HFF-Myc (cell line): ENCODE results near the gene B3GALNT1.
"Not testable (repeated sequence)": the region's sequence is repeated elsewhere in the genome, so short reads cannot be mapped to it uniquely, and the experiment has no call there.

Experiments used
- DNase-seq: peaks from one replicate; pipeline ENCODE4 v3.0.0-alpha.2; 2011; ENCODE audit warnings: low read depth; ENCODE audit errors: extremely low read depth
- H3K4me3 ChIP-seq: replicated peaks from 2 replicates; pipeline ENCODE4 v1.5.1; 2011; ENCODE audit warnings: low read depth, mild to moderate bottlenecking, control low read depth, low read length
- TF ChIP-seq, protein P1 (sequence below): IDR thresholded peaks from 2 replicates; pipeline ENCODE4 v1.5.1; 2012; ENCODE audit warnings: mild to moderate bottlenecking, low read depth, low read length, control low read depth; ENCODE audit errors: missing control alignments

Gene B3GALNT1

DNA sequence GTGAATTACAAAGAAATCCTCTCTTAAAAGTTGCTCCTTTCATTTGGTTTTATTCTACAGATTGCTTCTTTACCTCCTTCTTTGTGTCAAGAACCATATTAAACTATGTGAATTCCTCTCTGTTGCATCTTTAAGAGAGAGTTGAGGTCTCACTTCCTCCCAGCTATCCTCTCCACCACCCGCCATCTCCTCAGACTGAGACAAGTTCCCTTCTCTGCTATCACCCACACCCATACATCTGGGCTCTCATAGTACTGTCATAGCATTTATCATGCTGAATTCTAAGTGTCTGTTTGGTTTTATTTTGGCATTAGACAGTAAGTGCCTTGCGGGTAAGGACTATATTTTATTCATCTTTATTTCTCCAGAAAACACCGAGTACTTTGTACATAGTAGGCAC is 54.2 kb downstream of the B3GALNT1 start:
- DNase-seq: no peak
- TF ChIP-seq, protein P1, sequence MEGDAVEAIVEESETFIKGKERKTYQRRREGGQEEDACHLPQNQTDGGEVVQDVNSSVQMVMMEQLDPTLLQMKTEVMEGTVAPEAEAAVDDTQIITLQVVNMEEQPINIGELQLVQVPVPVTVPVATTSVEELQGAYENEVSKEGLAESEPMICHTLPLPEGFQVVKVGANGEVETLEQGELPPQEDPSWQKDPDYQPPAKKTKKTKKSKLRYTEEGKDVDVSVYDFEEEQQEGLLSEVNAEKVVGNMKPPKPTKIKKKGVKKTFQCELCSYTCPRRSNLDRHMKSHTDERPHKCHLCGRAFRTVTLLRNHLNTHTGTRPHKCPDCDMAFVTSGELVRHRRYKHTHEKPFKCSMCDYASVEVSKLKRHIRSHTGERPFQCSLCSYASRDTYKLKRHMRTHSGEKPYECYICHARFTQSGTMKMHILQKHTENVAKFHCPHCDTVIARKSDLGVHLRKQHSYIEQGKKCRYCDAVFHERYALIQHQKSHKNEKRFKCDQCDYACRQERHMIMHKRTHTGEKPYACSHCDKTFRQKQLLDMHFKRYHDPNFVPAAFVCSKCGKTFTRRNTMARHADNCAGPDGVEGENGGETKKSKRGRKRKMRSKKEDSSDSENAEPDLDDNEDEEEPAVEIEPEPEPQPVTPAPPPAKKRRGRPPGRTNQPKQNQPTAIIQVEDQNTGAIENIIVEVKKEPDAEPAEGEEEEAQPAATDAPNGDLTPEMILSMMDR: no peak
- no peak overlapping the region for H3K4me3 ChIP-seq

GRCh38 chr3:161049683-161050248 is 55.4 kb downstream of the B3GALNT1 start:
- TF ChIP-seq, protein P1: no peak
- DNase-seq: no peak
- H3K4me3 ChIP-seq: no peak overlapping the region

DNA sequence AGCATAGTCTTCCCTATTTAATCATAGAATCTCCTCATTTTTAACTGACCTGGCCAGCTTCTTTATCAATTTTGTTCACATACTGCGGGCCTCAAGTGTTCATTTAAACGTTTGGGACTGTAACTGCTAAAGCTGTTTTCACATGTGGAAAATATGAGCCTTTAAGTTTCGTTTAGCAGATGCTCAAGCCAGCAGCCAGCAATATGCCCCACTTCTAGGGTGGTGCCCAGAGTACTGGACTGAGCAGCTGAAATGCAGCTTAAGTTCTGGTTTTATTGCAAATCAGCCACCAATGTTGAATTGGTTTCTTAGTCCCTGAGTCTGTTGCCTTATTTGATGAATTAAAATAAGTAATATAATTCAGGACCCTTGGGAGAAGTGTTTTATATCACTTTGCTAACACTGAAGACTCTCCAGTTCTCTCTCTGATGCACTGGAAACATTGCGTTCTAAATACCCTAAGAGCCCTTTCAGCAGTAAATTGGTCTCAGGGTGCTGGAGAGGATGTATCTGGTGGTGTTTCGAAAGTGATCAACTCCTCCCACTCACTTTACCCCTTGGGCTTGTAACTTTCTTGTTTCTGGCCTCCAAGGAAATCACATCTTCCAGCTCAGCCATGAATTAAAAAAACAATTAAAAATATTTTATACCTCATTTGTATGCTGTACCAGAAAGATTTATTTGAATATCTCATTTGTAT is 61.7 kb downstream of the B3GALNT1 start:
- H3K4me3 ChIP-seq: no peak overlapping the region
- DNase-seq: no peak
- TF ChIP-seq, protein P1: no peak

GRCh38 chr3:161042023-161042501 is 63.1 kb downstream of the B3GALNT1 start:
- no peak for DNase-seq
- no peak overlapping the region for H3K4me3 ChIP-seq
- TF ChIP-seq, protein P1: no peak

DNA sequence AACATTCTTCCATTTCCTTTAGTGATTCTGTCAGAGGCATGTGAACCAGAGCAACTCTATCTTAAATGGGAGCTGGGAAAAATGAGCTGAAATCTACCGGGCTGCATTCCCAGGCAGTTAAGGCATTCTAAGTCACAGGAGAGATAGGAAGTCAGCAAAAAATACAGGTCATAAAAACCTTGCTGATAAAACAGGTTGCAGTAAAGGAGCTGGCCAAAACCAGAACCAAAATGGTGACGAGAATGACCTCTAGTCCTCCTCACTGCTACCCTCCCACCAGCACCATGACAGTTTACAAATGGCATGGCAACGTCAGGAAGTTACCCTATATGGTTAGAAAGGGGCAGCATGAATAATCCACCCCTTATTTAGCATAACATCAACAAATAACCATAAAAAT is 66.4 kb downstream of the B3GALNT1 start:
- no peak for DNase-seq
- TF ChIP-seq, protein P1: no peak
- H3K4me3 ChIP-seq: no peak overlapping the region

- H3K4me3 ChIP-seq: no peak overlapping the region
- DNase-seq: no peak
- TF ChIP-seq, protein P1: no peak
These were observed 69.4 kb downstream of the B3GALNT1 start for GRCh38 chr3:161035711-161036110.

DNA sequence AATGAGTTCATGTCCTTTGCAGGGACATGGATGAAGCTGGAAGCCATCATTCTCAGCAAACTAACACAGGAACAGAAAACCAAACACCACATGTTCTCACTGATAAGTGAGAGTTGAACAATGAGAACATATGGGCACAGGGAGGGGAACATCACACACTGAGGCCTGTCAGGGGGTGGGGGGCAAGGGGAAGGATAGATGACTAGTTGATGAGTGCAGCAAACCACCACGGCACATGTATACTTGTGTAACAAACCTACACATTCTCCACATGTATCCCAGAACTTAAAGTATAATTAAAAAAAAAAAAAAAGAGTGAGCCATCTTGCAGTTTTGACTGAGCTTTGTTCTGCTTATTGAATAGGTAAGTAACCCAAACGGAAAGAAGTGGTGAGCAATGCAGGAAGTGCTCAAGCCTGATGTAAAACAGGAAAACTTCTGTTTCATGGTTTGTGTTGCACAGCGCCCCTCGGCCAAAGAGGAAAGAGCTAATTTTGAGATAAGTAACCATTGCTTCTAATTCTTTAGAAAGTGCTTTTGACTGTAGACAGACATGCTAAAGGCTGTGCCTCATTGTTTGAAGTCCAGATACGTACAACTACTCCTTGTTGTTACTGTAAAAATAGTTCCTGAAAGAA is 70.1 kb downstream of the B3GALNT1 start:
- not testable (repeated sequence) for DNase-seq

More for the DNA sequence above, 70.1 kb downstream of the B3GALNT1 start:
- not testable (repeated sequence) for H3K4me3 ChIP-seq
